NCI-H1417 treated with DMSO at 0.1 percent for 48 hours (cell line): ENCODE measurements around the gene TRAPPC5.
A peak's percentile ranks its signal among the peaks of the same experiment; 100 is the strongest.

Source experiments
- DNase-seq: peaks from one replicate; lab custom pipeline; 2025; lab: John Stamatoyannopoulos, UW

The TRAPPC5 gene

DNA sequence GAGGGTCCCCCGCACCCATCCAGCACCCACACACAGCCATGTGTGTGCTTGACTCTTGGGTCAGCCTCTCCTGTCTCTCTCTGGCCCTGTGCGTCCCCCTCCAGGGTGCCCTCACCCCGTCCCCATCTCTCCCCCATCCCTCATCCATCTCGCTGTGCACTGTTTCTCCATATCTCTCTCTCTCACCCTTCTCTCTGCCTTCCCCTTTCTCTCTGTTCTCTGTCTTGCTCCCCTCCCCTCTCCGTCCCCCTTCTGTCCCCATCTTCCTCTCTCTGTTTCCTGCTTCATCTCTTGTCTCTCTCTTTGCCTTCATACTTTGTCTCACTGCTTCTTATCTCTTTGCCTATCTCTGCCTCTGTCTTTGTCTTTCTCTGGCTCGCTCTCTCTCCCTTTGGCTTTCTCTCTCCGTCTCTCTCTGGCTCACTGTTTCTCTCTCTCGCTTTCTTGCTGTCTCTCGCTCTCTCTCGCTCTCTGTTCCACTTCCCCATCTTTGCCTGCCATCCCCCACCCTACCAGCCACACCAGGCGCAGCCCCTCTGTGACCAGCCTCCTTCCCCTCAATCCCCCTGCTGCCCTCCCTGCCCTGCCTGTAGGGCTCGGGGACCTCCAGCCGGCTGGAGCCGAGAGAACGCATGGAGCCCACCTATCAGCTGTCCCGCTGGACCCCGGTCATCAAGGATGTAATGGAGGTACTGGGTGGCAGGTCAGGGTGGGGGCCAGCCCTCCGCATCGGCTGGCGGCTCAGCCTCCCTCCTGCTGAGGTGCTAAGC, 34.8 kb upstream of the TRAPPC5 start:
- no peak for DNase-seq

DNA sequence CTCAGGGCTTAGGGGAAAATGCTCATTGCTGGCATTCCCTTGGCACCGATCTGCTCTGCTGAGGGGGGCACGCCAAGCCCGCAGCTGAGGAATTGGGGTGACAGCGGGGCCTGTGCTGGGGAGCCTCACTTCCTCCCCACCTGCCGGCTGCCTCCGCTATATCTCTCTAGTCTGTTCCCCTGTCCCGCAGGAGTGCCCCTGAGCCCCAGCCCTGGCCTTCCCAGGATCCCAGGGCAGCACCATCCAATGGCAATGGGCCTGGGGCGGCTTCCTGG, 34.3 kb upstream of the TRAPPC5 start:
- no peak for DNase-seq

DNA sequence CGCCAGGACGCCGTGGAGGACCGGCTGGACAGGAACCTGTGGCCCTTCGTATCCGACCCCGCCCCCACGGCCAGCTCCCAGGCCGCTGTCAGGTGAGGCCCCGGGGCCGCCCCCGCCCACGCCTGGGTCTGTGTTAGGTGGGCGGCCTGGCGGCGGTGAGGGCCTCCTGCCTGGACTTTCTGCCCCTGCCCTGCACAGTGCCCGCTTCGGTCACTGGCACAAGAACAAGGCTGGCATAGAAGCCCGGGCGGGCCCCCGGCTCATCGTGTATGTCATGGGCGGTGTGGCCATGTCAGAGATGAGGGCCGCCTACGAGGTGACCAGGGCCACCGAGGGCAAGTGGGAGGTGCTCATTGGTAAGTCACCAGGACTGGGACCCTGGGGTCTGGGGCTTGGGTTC, 33.5 kb upstream of the TRAPPC5 start:
- DNase-seq, result no peak

DNA sequence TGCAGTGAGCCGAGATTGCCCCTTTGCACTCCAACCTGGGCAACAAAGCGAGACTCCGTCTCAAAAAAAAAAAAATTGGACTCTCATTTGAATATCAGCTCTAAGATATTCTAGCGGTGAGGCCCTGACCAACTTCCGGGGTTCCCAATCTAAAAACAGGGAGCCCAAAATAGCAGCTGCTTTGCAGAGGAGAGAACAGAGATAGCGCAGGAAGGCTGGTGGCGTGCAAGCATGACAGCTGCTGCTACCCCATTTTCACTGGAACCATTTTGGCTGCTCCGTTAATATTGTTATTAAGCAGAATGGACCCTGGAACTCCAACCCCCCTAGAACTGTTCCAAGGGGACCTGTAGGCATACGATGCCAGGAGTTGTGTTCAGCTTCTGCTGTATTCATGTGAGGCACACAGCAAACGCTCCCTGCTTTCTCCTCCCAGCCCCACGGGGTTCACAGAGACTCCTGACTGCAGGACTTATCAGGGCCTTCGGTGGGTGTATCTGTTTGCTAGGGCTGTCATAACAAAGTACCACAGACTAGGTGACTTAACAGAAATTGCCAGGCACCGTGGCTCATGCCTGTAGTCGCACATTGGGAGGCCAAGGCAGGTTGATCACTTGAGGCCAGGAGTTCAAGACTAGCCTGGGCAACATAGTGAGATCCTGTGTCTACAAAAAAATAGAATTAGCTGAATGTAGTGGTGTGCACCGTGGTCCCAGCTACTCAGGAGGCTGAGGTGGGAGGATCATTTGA, 32.2 kb upstream of the TRAPPC5 start:
- no peak for DNase-seq

DNA sequence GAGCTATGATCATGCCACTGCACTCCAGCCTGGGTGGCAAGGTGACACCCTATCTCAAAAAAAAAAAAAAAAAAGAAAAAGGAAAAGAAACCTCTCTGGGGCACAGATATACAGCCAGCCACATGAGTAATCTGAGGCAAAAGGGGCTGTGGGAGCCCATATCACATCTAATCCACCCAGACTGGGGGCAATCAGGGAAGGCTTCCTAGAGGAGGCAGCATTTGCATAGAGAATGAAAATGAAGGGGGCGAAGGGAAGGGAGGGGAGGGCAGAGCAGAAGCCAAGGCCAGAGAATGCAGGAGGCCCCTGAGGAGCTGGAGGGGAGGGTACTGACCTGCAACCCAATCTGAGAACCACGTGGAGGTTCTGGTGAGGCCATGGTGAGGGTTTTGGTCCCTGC, 30.5 kb upstream of the TRAPPC5 start:
- DNase-seq, result no peak

DNA sequence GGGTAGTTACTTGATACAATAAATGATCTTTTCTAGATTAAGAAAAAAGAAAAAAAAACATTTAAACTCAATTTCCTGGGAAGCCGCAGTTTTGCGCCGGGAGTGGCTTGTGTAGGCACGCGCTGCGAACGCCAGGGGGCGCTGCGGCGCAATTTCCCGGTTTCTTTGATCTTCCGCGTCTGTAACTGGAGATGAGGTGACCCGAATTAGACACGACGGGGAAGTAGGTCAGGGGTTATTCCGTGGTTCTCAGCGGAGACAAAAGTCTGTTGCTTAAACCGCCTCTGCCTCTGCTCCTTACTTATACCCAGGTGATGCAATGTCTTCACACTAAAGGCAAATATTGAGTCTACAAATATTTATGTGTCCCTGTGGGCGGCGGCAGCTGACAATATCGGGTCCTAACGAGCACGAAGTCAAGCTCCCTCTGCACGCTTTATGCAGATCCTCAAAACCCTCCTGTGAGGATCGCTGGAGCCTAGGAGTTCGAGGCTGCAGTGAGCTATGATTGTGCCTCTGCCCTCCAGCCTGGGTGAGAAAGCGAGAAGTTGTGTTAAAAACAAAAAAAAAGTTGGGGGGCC, 28.5 kb upstream of the TRAPPC5 start:
- DNase-seq, result peak; percentile 39

DNA sequence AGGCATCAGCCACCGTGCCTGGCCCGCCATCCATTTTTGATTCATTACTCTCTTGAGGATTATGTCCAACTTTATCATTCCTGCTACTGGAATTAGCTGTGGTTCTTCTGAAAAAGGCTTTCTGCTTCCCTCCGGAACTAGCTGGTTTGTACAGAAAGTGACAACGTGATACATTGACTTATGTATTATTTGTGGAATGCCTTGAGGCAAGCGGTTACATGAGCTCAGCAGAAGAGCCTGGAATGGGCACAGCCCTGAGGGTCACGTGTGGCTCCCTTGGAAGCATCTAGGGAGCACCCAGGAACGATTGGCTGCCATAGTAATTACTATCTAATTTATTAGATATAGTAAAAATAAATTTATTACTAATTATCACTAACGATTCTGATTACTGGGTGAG, 26.2 kb upstream of the TRAPPC5 start:
- no peak for DNase-seq

DNA sequence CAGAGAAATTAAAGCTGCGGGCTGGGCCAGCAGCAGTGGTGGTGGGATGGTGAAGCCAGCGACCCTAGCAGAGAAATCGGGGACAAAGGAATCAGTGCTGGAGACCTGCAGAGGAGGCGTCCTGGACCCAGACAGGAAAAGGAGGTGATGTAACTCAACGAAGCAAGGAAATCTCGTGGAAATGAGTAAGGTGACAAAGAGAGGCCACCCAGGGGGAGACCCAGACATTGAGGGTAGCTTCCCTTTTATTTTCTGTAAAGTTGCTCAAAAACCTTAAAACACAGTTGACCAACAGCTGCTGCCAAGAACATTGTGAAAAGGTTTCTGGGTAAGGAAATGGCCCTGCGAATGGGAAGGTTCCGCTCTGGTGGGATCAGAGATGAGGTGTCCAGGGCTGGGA, 25.1 kb upstream of the TRAPPC5 start:
- no peak for DNase-seq

DNA sequence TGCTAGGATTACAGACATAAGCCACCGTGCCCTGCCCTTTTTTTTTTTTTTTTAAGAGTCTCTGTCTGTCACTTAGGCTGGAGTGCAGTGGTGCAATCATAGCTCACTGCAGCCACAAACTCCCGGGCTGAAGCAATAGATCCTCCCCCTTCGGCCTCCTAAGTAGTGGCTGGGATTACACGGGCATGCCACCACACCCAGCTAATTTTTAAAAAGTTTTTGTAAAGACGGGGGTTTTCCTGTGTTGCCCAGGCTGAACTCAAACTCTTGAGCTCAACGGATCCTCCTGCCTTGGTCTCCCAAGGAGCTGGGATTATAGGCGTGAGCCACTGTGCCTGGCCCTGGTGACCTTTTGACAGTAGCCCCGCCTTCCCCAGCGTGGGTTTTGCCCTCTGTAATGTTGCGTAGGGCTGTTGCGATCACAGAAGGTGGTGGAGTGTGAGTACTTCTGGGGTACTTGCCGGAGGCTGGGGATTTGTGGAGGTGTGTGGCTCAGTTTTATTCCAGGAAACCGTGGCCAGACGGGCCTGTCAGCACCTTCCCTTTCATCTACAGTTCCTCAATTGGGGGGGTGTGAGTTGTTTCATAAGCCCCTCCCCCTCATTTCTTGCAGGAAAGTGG, 23.4 kb upstream of the TRAPPC5 start:
- DNase-seq, result no peak

DNA sequence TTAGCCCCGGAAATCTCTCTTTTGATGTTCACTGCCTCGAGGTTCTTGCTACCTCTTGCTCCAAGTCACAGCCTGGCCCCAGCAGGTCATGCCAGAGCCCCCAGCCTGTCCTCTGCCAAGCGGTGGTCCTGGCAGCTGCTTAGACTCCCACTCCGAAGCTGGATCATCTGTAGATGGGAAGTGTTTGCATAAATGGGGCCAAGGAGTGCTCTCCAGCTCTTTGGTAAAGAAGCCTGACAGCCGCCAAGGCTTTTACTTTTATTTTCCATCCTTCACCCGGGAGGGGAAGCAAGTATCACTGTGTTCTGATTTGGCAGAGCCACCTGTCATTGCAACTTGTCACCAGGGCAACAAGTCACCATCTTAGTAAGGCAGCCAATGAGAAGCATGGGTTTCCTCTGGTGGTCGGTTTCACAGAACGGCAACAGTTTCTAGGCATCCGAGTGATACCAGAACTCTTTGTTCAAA, 22.4 kb upstream of the TRAPPC5 start:
- DNase-seq, result no peak

DNA sequence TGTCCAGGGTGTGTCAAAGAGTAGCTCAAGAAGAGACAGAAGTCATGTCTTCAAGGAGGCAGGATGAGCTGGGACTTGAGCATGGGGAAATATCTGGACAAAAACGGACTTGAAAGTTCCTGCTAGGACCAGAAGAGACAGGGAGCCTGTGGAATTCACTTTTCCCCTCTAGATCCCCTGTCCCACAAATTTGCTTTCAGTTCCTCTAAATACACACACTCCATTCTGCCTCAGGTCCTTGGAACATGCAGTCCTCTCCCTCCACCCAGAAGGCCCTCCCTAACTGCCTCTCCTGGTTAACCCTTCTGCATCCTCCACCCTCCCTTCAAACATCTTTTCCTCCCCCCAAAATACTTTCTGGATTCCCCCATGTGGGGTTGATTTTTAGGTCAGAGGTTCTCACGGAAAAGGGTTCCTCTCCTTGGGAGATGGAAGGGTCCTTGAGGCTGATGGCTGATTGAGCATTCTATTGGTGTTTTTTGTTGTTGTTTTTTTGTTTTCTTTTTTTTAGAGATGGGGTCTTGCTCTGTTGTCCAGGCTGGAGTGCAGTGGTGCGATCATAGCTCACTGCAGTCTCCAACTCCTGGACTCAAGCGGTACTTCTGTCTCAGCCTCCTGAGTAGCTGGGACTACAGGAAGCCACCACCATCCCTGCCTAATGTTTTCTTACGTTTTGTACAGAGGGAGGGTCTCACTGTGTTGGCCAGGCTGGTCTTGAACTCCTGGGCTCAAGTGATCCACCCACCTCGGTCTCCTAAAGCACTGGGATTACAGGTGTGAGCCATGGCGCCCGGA, 18.7 kb upstream of the TRAPPC5 start:
- no peak for DNase-seq

DNA sequence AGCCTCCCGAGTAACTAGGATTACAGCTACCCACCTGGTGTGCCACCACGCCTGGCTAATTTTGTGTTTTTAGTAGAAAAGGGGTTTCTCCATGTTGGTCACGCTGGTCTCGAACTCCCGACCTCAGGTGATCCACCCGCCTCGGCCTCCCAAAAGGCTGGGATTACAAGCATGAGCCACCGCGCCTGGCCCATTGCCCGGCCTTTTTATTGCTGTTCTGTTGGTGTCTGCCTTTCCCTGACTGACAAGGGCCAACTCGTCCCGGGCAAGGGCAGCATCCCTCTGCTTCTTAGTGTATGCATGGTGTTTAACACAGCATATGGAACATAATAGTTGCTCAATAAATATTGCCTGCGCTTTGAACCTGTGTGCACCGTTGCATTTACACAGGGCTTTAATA, 18.0 kb upstream of the TRAPPC5 start:
- no peak for DNase-seq

DNA sequence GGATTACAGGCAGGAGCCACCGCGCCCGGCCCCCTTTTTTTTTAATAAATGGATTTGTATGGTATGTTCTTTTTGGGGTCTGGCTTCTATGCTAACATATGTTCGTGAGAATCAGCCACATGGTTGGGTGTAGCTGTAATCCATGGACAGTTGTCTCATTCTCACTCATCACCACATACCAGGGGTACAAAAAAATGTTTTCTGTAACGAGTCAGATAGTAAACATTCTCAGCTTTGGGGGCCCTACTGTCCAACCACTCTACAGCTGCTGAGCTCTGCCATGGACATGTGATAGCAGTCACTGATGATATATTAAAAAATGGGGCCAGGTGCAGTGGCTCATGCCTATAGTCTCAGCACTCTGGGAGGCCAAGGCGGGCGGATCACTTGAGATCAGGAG, 16.9 kb upstream of the TRAPPC5 start:
- DNase-seq, result no peak

DNA sequence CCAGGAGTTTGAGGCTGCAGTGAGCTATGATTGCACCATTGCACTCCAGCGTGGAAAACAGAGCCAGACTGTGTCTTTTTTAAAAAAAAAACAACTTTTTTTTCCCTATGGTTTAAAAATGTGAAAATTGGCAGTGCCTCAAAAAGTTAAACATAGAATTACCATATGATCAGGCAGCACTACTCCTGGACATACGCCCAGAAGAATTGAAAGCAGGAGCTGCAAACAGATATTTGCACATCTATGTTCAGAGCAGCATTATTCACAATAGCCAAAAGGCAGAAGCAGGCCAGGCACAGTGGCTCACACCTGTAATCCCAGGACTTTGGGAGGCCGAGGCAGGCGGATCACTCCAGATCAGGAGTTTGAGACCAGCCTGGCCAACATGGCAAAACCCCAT, 15.6 kb upstream of the TRAPPC5 start:
- no peak for DNase-seq

DNA sequence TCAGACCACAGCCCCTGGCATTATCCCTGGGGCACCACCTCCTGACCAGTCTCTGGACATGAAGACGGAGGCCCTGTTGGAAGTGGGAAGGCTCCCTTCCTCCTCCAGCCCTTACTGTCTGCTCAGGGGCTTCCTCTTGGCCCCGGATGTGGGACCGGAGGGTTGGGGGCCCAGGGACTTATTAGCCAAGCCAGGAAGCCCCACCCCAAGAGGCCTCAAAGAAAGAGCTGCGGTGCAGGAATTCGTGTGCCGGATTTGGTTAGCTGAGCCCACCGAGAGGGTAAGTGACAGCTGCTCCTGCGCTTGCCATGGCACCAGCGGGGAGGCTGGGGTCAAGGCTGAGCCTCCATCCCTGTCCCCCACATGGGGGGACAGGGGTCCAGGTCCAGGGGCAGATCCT, 11.8 kb upstream of the TRAPPC5 start, which contains the start of gene RETN:
RETN (plus strand) TSS at position 208 of the 400 bp plus-strand sequence. CDS start 278 bp downstream, outside the sequence.
- no peak for DNase-seq

DNA sequence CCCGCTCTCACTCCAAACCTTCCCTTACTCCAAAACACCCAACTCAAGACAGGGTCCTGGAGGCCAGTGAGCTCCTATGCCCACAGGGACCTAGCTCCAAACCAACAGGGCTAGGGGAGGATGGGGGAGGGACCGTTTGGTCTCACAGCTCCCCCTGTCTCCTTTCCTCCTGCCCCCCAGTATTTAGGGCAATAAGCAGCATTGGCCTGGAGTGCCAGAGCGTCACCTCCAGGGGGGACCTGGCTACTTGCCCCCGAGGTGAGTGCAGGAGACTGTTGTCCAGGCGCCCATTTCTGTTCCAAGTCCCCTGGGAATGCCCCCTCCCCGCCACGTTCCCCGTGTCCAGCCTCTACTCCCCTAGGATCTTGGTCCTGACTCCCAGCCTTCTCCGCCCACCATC, 11.0 kb upstream of the TRAPPC5 start:
- no peak for DNase-seq

DNA sequence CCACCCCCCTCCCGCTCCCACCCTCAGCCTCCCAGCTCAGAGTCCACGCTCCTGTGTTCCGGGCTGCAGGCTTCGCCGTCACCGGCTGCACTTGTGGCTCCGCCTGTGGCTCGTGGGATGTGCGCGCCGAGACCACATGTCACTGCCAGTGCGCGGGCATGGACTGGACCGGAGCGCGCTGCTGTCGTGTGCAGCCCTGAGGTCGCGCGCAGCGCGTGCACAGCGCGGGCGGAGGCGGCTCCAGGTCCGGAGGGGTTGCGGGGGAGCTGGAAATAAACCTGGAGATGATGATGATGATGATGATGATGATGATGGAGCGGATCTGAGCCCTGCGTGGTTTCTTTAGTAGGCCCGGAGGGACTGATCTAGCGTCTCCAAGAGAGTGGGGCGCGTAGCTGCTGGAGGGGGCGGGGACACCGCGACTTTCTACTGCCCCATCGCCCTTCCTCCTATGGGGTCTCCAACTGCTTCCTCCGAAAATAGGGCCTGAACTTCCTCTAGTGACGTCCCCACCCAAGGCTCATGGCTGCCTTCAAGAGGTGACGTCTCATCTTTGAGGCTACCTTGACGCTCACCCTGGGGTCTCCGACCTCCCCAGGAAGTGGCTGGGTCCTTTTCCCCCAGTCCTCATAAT, 10.4 kb upstream of the TRAPPC5 start:
- no peak for DNase-seq

DNA sequence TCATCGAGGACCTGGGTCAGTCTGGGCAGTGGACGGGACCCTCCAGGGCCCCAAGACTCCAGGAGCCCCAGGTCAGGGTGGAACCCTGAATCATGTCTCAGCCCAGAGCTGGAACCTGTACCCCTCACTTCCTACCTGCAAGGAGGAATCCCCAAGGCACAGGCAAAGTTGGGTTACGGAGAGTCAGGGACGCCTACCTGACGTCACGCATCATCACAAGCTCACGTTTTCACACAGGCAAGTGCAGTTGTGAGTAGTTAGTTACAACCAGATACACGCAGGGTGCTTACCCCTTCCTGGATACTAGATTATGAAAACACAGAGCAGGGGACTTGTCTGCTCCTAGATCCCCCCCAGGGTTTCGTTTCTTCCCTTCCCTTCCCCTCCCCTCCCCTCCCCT, 9.8 kb upstream of the TRAPPC5 start:
- DNase-seq, result no peak

DNA sequence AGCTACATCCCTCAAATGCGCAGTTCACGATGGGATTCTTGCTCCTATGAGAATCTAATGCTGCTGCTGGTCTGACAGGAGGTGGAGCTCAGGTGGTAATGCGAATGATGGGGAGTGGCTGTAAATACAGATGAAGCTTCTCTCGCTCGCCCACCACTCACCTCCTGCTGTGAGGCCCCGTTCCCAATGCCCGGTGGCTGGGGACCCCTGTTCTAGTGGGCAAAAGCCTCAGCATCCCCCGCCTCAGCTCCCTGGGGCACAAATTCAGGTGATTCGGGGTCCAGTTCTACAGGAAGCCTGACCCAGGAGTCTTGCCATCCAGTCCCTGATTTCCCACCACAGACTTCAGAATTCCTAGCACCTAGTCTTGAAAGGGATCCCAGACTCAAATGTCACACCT, 8.1 kb upstream of the TRAPPC5 start:
- no peak for DNase-seq

DNA sequence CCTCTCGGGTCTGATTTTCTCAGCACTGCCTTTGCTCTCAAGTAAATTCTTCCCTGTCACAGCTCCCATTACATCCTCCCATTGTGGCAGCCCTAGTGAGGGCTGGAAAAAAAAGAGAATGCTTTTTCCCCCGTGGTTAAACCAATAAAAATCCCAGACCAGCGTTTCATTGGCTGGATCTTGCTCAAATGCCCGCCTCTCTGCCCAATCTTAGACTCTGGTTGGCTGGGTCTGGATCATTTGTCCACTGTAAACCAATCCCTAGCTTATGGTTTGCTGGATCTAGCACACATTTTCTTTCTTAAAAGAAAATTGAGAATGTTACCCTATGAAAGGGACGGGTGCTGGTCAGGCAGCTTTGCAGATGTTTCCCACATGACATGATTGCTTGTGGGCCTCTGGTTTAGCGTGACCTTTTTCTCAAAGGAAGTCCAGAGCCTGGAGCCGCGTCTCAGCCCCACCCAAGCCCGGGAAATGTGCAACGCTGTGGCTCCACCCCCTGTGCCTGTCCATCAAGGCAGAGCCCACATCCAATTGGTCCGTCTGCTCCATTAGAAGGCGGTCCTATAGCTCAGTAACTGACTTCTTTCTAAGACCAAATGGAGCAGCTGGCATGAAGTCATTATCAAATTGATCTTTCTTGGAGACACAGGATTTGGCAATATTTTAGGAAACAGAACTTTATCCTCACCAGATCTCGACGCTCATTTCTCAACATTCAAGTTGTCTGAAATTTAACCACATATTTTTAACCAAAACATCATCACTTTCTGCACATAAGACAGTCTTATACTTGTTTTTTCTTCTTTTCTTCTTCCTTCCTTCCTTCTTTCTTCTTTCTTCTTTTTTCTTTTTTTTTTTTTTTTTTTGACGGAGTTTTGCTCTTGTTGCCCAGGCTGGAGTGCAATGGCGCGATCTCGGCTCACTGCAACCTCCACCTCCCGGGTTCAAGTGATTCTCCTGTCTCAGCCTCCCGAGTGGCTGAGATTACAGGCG, 6.3 kb upstream of the TRAPPC5 start:
- DNase-seq, result no peak
